Measurements from ENCODE around the gene PHLDB1.

DNA sequence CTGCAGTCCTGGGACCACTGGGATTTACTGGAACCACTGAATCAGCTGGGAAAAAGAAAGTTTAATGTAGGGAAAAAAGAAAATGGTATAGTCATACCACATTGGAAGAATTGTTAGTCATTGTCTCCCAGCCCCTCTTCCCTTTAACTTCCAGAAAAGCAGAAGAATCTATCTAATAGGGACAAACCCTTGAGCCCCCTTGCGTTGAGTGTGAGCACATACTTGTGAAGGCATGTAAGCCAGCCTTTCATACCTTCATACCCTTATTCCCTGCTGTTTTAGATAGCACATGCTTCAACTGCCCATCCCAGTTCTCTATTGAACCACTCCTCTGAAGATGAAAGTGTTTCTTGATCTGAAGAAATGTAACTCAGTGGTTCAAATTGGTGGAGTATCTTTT lies 65.4 kb downstream of the PHLDB1 start:
- TF ChIP-seq CTCF (IDR thresholded peaks at IDR 0.05; ENCODE audit: insufficient read depth, low read depth, low read length): no peak
- TF ChIP-seq EZH2 (IDR thresholded peaks at IDR 0.05; ENCODE audit: insufficient read depth, low read length): no peak

All from astrocyte (in vitro differentiated cells and primary cell).